Spleen (tissue), 7 donors: ENCODE results near the gene EME1.

Experiments
- CTCF ChIP-seq, 11 experiments: fragments of 200-600 bp in 7 of 11; fragments of 450-650 bp in 4 of 11; sonication (generic) in 4 of 11; IDR thresholded peaks in 8 of 11; conservative IDR thresholded peaks in 3 of 11; 1 replicate in 7 of 11; 2 replicates in 4 of 11; pipeline versions ENCODE4 v1.4.0 to v1.8.0; 2016 to 2021; ENCODE audit warnings: antibody characterized with exemption in 11 of 11, inconsistent platforms in 4 of 11, mild to moderate bottlenecking in 1 of 11
- POLR2AphosphoS5 ChIP-seq, 3 donors: sonication (generic); formaldehyde crosslinking; IDR thresholded peaks; one replicate each; pipeline ENCODE4 v1.5.1; 2017; ENCODE audit warnings: antibody characterized with exemption in 3 of 3
- donor health status: DM: no; HTN: no; CAD: no; lungs with moderate emphysema.
- donor health status: DM: no; HTN: no; CAD: no.
- donor health status: DM: no; HTN: no; CAD: no.

- TF ChIP-seq CTCF (IDR thresholded peaks at IDR 0.05 in 8 of 11, conservative IDR thresholded peaks at IDR 0.05 in 3 of 11) (no peak), POLR2AphosphoS5 (IDR thresholded peaks at IDR 0.05) (no peak)
Observed at GRCh38 chr17:50338645-50339044, 34.4 kb upstream of the EME1 start.
